Tibial artery (tissue), 4 donors: ENCODE data around the gene BCL11B.

ENCODE experiments used
- DNase-seq, 2 donors: peaks; one replicate each; pipeline ENCODE4 v3.0.0-alpha.2; 2019
- H3K27ac ChIP-seq, 2 donors: fragments of 200-600 bp; sonication (generic) in 1 of 2; 1 replicate in 1 of 2; 2 replicates in 1 of 2; pipeline ENCODE4 v1.5.1; 2018 to 2019; ENCODE audit warnings: mild to moderate bottlenecking in 1 of 2
- H3K27me3 ChIP-seq, 2 donors: fragments of 200-600 bp; sonication (generic) in 1 of 2; one replicate each; pipeline versions ENCODE4 v1.5.1 to v1.6.0; 2016 to 2019
- H3K36me3 ChIP-seq, 3 donors: fragments of 200-600 bp; sonication (generic) in 2 of 3; one replicate each; pipeline ENCODE4 v1.5.1; 2016 to 2019; ENCODE audit warnings: mild to moderate bottlenecking in 2 of 3
- H3K4me1 ChIP-seq, 4 donors: fragments of 200-600 bp; sonication (generic) in 2 of 4; 1 replicate in 3 of 4; 2 replicates in 1 of 4; pipeline ENCODE4 v1.5.1; 2016 to 2019
- H3K4me3 ChIP-seq, 2 donors: fragments of 200-600 bp; sonication (generic) in 1 of 2; 1 replicate in 1 of 2; 2 replicates in 1 of 2; pipeline ENCODE4 v1.5.1; 2018 to 2019; ENCODE audit warnings: mild to moderate bottlenecking in 2 of 2
- H3K9me3 ChIP-seq, 3 donors: fragments of 200-600 bp; sonication (generic) in 1 of 3; one replicate each; pipeline ENCODE4 v1.5.1; 2016 to 2019
- intact Hi-C: fragments of 100-400 bp; cut with DNase I; formaldehyde crosslinking; loops from one replicate; pipeline ENCODE4 v1.15.0; 2023; ENCODE audit warnings: low total_unique reads
- TF ChIP-seq, protein P1 (sequence below), 2 experiments: fragments of 200-600 bp in 1 of 2; fragments of 450-650 bp in 1 of 2; IDR thresholded peaks; one replicate each; pipeline ENCODE4 v1.5.1; 2017 to 2019; ENCODE audit warnings: antibody characterized with exemption in 2 of 2, mild to moderate bottlenecking in 1 of 2, moderate library complexity in 1 of 2

Gene BCL11B

DNA sequence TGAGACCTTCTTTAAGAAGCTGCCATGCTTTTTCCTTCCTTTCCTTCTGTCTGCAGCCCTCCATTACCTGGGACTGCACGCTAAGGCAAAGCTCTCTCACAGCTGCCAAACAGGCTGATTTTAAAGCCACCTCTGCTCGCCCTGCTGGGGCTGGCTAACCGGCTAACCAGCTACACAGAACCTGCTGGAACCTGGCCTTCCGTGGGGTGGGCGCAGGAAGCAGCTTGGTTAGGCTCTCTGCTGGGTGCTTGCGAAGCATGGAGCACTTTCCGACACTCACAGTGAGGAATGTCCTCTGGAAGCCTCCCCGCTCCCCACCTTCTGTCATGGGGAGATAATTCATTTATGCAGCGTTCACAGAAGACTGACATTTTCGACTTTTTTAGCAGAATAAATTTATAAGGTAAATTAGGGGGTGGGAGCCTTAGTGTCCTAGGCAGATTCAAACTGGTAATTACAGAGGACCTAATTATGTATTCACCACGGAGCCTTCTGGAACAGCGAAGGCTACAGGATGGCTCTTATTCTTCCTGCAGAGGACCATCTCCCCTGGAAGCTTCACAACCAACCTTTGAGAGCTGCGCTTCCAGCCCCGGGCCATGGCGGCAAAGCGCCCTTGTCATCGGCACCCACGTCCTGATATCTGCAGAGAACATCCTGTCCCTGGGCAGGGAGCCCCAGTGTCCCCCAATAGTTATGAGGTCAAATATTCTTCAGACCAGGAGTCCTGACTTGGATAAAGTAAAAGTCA lies 12.4 kb upstream of the BCL11B start:
- Histone ChIP-seq H3K9me3 (no peaks in the 10 kb centered on the region), H3K4me1 (no peaks in the 10 kb centered on the region), H3K27ac (no peak overlapping the region), H3K27me3 (peaks cover 0 to 46% of the 10 kb centered on the region in 2 donors), H3K4me3 (no peak overlapping the region), H3K36me3 (no peaks in the 10 kb centered on the region)
- TF ChIP-seq, protein P1, sequence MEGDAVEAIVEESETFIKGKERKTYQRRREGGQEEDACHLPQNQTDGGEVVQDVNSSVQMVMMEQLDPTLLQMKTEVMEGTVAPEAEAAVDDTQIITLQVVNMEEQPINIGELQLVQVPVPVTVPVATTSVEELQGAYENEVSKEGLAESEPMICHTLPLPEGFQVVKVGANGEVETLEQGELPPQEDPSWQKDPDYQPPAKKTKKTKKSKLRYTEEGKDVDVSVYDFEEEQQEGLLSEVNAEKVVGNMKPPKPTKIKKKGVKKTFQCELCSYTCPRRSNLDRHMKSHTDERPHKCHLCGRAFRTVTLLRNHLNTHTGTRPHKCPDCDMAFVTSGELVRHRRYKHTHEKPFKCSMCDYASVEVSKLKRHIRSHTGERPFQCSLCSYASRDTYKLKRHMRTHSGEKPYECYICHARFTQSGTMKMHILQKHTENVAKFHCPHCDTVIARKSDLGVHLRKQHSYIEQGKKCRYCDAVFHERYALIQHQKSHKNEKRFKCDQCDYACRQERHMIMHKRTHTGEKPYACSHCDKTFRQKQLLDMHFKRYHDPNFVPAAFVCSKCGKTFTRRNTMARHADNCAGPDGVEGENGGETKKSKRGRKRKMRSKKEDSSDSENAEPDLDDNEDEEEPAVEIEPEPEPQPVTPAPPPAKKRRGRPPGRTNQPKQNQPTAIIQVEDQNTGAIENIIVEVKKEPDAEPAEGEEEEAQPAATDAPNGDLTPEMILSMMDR (IDR thresholded peaks at IDR 0.05) = no peak
- no peak for DNase-seq
- intact Hi-C loops = no loop called here

DNA sequence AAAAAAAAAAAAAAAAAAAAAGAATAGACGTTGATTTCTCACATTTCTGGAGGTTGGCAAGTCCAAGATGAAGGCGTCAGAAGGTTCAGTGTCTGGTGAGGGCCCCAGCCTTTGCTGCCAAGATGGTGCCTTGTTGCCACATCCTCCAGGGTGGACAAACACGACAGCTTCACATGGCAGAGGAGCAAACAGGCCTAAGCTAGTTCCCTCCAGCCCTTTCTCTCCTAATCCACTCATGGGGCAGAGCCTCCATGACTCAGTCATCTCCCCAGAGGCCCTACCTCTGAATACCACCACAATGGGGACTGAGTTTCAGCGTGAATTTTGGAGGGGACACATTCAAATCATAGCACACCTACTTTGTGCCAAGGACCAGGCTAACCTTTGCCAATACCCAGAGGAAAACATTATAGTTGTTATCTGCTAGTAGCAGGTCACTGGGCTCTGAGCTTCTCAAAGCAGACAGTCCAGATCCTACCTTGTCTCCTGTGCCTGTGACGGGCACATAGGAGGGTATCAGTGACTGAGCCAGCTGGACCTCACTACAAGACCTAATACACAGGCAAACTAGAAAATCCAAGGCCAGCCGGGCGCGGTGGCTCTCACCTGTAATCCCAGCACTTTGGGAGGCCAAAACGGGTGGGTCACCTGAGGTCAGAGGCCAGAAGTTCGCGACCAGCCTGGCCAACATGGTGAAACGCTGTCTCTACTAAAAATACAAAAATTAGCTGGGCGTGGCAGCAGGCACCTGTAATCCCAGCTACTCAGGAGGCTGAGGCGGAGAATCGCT lies 10.5 kb upstream of the BCL11B start:
- intact Hi-C loops = no loop called here
- DNase-seq = no peak

DNA sequence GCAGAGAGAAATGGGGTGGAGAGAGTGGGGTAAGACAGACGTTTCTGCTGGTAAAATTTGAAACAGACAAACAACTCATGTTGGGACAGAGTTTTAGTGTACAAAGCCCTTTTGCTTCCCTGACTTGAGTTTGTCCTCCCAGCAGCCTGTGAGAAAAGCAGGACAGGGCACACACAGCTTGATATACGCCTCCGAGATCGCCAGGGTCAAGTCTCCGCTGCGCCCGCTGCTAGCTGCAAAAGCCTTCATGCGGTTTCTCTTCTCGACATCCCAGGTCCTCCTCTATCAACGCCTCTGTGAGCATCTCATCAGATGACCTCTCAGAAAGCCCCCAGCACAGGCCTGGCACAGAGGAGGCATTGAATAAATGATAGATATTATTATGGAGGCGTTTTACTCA lies 9.4 kb upstream of the BCL11B start:
- Histone ChIP-seq H3K27me3 (peaks cover 0 to 43% of the 10 kb centered on the region in 2 donors), H3K27ac (no peak overlapping the region), H3K4me1 (no peaks in the 10 kb centered on the region), H3K9me3 (no peaks in the 10 kb centered on the region), H3K36me3 (no peaks in the 10 kb centered on the region), H3K4me3 (no peak overlapping the region)
- TF ChIP-seq, protein P1 (IDR thresholded peaks at IDR 0.05) = no peak
- no peak for DNase-seq
- intact Hi-C loops = no loop called here

More for the DNA sequence above, 10.5 kb upstream of the BCL11B start:
- Histone ChIP-seq H3K4me1 (no peaks in the 10 kb centered on the region), H3K4me3 (no peak overlapping the region), H3K9me3 (no peaks in the 10 kb centered on the region), H3K27me3 (peaks cover 0 to 50% of the 10 kb centered on the region in 2 donors), H3K27ac (no peak overlapping the region), H3K36me3 (no peaks in the 10 kb centered on the region)
- TF ChIP-seq, protein P1 (IDR thresholded peaks at IDR 0.05) = no peak

DNA sequence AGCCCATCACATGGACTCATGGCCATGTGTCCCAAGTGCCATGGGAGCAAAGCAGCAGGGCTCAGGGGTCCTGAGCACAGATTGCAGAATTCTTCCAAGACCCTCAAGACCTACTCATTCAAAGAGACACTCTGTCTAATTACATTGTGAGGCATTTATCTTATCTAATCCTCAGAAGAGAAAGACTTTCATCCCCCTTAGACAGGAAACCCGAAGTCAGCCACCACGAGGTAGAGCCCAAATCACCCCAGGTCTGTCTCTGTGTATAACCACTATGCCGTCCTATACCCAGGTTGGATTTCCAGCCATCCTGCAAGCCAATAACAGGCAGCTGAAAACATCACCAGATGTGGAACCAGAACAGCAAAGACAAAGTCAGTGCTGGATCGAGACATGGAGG lies 8.9 kb upstream of the BCL11B start:
- no peaks in the 10 kb centered on the region for H3K36me3 ChIP-seq
- no peak for DNase-seq
- no peak overlapping the region for H3K27ac ChIP-seq
- no peaks in the 10 kb centered on the region for H3K9me3 ChIP-seq
- intact Hi-C loops = no loop called here
- peaks cover 0 to 44% of the 10 kb centered on the region in 2 donors for H3K27me3 ChIP-seq
- TF ChIP-seq, protein P1 (IDR thresholded peaks at IDR 0.05) = no peak
- H3K4me3 ChIP-seq = no peak overlapping the region
- H3K4me1 ChIP-seq = no peaks in the 10 kb centered on the region

DNA sequence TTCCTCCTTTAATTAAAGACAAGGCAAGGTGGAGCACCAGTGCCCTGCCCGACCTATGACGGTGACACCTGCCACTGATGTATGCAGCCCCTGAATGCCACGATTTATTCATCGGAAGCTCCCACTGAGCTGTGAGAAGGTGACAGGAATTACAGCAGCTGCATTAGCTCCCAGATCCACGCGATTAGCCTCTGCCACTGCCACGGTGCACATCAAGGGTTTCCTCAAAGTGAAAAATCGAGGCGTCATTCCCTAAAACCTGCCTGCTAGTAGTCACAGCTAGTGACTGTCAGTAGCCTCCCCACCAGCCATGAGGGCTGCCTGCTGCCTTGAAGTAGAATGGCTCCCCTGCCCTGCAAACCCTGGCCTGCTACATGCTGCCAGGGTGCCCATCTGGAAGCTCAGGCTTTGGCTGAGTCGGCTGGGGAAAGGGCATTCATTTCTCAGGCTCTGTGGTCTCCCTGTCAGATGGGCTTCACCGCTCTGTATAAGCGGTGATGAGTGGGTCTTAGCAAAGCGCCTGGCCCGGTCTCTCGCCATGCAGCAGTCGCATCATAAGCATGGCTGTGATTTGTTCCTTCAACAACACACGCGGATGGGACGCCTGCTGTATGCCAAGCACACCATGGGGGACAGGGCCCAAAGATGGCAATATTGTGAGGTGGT lies 8.2 kb upstream of the BCL11B start:
- TF ChIP-seq, protein P1 (IDR thresholded peaks at IDR 0.05) = no peak
- no peak overlapping the region for H3K4me3 ChIP-seq
- peaks cover 0 to 40% of the 10 kb centered on the region in 2 donors for H3K27me3 ChIP-seq
- no peak overlapping the region for H3K27ac ChIP-seq
- DNase-seq = no peak
- no peaks in the 10 kb centered on the region for H3K36me3 ChIP-seq
- H3K4me1 ChIP-seq = no peaks in the 10 kb centered on the region
- no peaks in the 10 kb centered on the region for H3K9me3 ChIP-seq
- intact Hi-C loops = no loop called here
